HUES6 (cell line): ENCODE results near the gene DHX32.
A peak's percentile ranks its signal among the peaks of the same experiment; 100 is the strongest.
"Not testable (repeated sequence)": the region's sequence is repeated elsewhere in the genome, so short reads cannot be mapped to it uniquely, and the experiment has no call there.

ENCODE experiments used
- H3K27ac ChIP-seq: 2 replicates; pipeline ENCODE4 v1.7.0; 2013; ENCODE audit warnings: low read depth, mild to moderate bottlenecking, low read length, inconsistent platforms
- H3K27me3 ChIP-seq: 2 replicates; pipeline ENCODE4 v1.6.1; 2013; ENCODE audit warnings: low read length; ENCODE audit not compliant: control insufficient read depth, insufficient read depth
- H3K36me3 ChIP-seq: 2 replicates; pipeline ENCODE4 v1.6.1; 2013; ENCODE audit warnings: low read length; ENCODE audit not compliant: control insufficient read depth, insufficient read depth
- H3K4me1 ChIP-seq: 2 replicates; pipeline ENCODE4 v1.6.1; 2013; ENCODE audit warnings: low read length; ENCODE audit not compliant: control insufficient read depth, insufficient read depth
- H3K4me3 ChIP-seq: 2 replicates; pipeline ENCODE4 v1.5.1; 2013; ENCODE audit warnings: low read depth, low read length
- H3K9ac ChIP-seq: one replicate; pipeline ENCODE4 v1.6.1; 2013; ENCODE audit warnings: mild to moderate bottlenecking, low read length
- H3K9me3 ChIP-seq: 2 replicates; pipeline ENCODE4 v1.6.1; 2013; ENCODE audit warnings: low read depth, low read length; ENCODE audit not compliant: control insufficient read depth, insufficient read depth

The DHX32 gene

GRCh38 chr10:125895130-125896087, 14.3 kb upstream of the DHX32 start:
- H3K9ac ChIP-seq = peak overlapping the region; percentile 76
- H3K27me3 ChIP-seq, H3K36me3 ChIP-seq, H3K9me3 ChIP-seq: not testable (repeated sequence)
- H3K4me3 ChIP-seq = peak overlapping the region; percentile 68
- peaks cover 18% of the 10 kb centered on the region for H3K4me1 ChIP-seq
- peak overlapping the region; percentile 92; the same call in 1 of the 2 replicates for H3K27ac ChIP-seq

- peaks cover 12% of the 10 kb centered on the region for H3K9me3 ChIP-seq
- H3K27ac ChIP-seq, H3K27me3 ChIP-seq, H3K4me3 ChIP-seq, H3K9ac ChIP-seq, H3K36me3 ChIP-seq: not testable (repeated sequence)
- peaks cover 18% of the 10 kb centered on the region for H3K4me1 ChIP-seq
These were observed 13.1 kb upstream of the DHX32 start for GRCh38 chr10:125894176-125894575.

- not testable (repeated sequence) for H3K27me3 ChIP-seq, H3K36me3 ChIP-seq, H3K9ac ChIP-seq, H3K27ac ChIP-seq, H3K4me3 ChIP-seq
- H3K4me1 ChIP-seq = peaks cover 18% of the 10 kb centered on the region
- H3K9me3 ChIP-seq = peaks cover 12% of the 10 kb centered on the region
These were observed 11.3 kb upstream of the DHX32 start for GRCh38 chr10:125892402-125892801.

GRCh38 chr10:125889441-125889840, 8.3 kb upstream of the DHX32 start:
- peaks cover 11% of the 10 kb centered on the region for H3K9me3 ChIP-seq
- not testable (repeated sequence) for H3K9ac ChIP-seq, H3K4me3 ChIP-seq, H3K36me3 ChIP-seq, H3K27ac ChIP-seq, H3K27me3 ChIP-seq
- H3K4me1 ChIP-seq = peaks cover 18% of the 10 kb centered on the region

GRCh38 chr10:125886914-125887512, 5.9 kb upstream of the DHX32 start:
- Histone ChIP-seq H3K9ac (no peak overlapping the region), H3K4me3 (no peak overlapping the region), H3K27ac (no peak overlapping the region), H3K27me3 (no peaks in the 10 kb centered on the region), H3K4me1 (peaks cover 11% of the 10 kb centered on the region), H3K9me3 (peaks cover 8% of the 10 kb centered on the region), H3K36me3 (no peaks in the 10 kb centered on the region)

GRCh38 chr10:125883211-125883610, 2.1 kb upstream of the DHX32 start:
- no peak overlapping the region for H3K27ac ChIP-seq
- peaks cover 33% of the 10 kb centered on the region for H3K4me1 ChIP-seq
- peaks cover 4% of the 10 kb centered on the region for H3K9me3 ChIP-seq
- H3K36me3 ChIP-seq = 0 out of 2 replicates have a peak, but pooled peaks cover 3% of the 10 kb centered on the region
- no peak overlapping the region for H3K9ac ChIP-seq
- no peak overlapping the region for H3K4me3 ChIP-seq
- no peaks in the 10 kb centered on the region for H3K27me3 ChIP-seq

- Histone ChIP-seq H3K27ac (no peak overlapping the region), H3K9ac (no peak overlapping the region), H3K36me3 (peaks cover 8% of the 10 kb centered on the region; the same call in 1 of the 2 replicates), H3K9me3 (peaks cover 7% of the 10 kb centered on the region), H3K4me1 (peaks cover 33% of the 10 kb centered on the region), H3K27me3 (no peaks in the 10 kb centered on the region), H3K4me3 (no peak overlapping the region)
These were observed 1.5 kb upstream of the DHX32 start for GRCh38 chr10:125882596-125882995.

- Histone ChIP-seq H3K4me3 (peak overlapping the region; percentile 7), H3K27ac (0 out of 2 replicates have a peak overlapping the region, but pooled peaks have one; percentile 11), H3K36me3 (peaks cover 26% of the 10 kb centered on the region), H3K9me3 (peaks cover 21% of the 10 kb centered on the region), H3K9ac (no peak overlapping the region), H3K27me3 (no peaks in the 10 kb centered on the region), H3K4me1 (peaks cover 33% of the 10 kb centered on the region)
These were observed 373 bp downstream of the DHX32 start for GRCh38 chr10:125880719-125881118.

GRCh38 chr10:125878957-125879835, 1.9 kb downstream of the DHX32 start:
- Histone ChIP-seq H3K9ac (no peak overlapping the region), H3K27ac (no peak overlapping the region), H3K4me3 (no peak overlapping the region), H3K9me3 (peaks cover 30% of the 10 kb centered on the region), H3K27me3 (no peaks in the 10 kb centered on the region), H3K4me1 (peaks cover 33% of the 10 kb centered on the region), H3K36me3 (peaks cover 36% of the 10 kb centered on the region)

GRCh38 chr10:125871338-125871737, 9.8 kb downstream of the DHX32 start:
- Histone ChIP-seq H3K27ac (no peak overlapping the region), H3K4me3 (no peak overlapping the region), H3K36me3 (peaks cover 27% of the 10 kb centered on the region), H3K27me3 (no peaks in the 10 kb centered on the region), H3K9ac (no peak overlapping the region), H3K4me1 (no peaks in the 10 kb centered on the region), H3K9me3 (peaks cover 15% of the 10 kb centered on the region)
